ENCODE results near the gene PEDS1. TPM values are rescaled to one million over a fixed set of nuclear protein-coding genes. Genes with fewer than 3 reads are reported as not detected.

The PEDS1 gene
- total and polyA plus RNA-seq, 2 of the 8 experiments (the other 6 are each of a cell fraction or from before 2014, with no cell fraction given) = 28.9 to 75.9 TPM

GRCh38 chr20:50153500-50154377 is at the start of gene PEDS1 (continued):
- TF ChIP-seq GABPA (IDR thresholded peaks at IDR 0.05; ENCODE audit: borderline replicate concordance, insufficient read depth, low read length) (0 out of 2 replicates have a peak, but pooled peaks have one; percentile 46), SUZ12 (IDR thresholded peaks at IDR 0.05; ENCODE audit: low read length) (no peak), JUND (IDR thresholded peaks at IDR 0.05; ENCODE audit: low read length) (no peak), SIX5 (IDR thresholded peaks at IDR 0.05; ENCODE audit: low read depth, low read length) (no peak), TEAD4 (IDR thresholded peaks at IDR 0.05; ENCODE audit: low read depth, low read length) (no peak), RAD21 (IDR thresholded peaks at IDR 0.05 in 1 of 2, conservative IDR thresholded peaks at IDR 0.05 in 1 of 2; ENCODE audit: low read depth in 2 of 2, low read length in 2 of 2) (no peak), PHF8 (conservative IDR thresholded peaks at IDR 0.05; ENCODE audit: low read depth, low read length) (peak; percentile 82), NANOG (IDR thresholded peaks at IDR 0.05; ENCODE audit: insufficient read depth, low read depth, low read length, poor library complexity, severe bottlenecking) (no peak), USF2 (IDR thresholded peaks at IDR 0.05; ENCODE audit: low read length) (no peak), E2F6 (IDR thresholded peaks at IDR 0.05) (peak; percentile 92), NRF1 (IDR thresholded peaks at IDR 0.05; ENCODE audit: low read depth, low read length) (0 out of 2 replicates have a peak, but pooled peaks have one; percentile 4), ATF2 (IDR thresholded peaks at IDR 0.05; ENCODE audit: low read length) (no peak), BRCA1 (IDR thresholded peaks at IDR 0.05; ENCODE audit: low read depth, low read length) (no peak), BCL11A (IDR thresholded peaks at IDR 0.05; ENCODE audit: low read depth in 2 of 2, low read length in 2 of 2) (no peak), CHD2 (IDR thresholded peaks at IDR 0.05; ENCODE audit: low read length) (0 out of 2 replicates have a peak, but pooled peaks have one; percentile 26), BACH1 (IDR thresholded peaks at IDR 0.05; ENCODE audit: low read length) (no peak), CHD1 (IDR thresholded peaks at IDR 0.05; ENCODE audit: low read depth, low read length) (no peak), EGR1 (IDR thresholded peaks at IDR 0.05; ENCODE audit: borderline replicate concordance, low read depth, low read length) (no peak), ZNF274 (IDR thresholded peaks at IDR 0.05; ENCODE audit: borderline replicate concordance, extremely low read depth, low read length) (no peak), TAF7 (optimal IDR thresholded peaks at IDR 0.05; ENCODE audit: borderline replicate concordance, low read depth, low read length) (no peak)
